ENCODE data around the gene GPR135. TPM values are rescaled to one million over a fixed set of nuclear protein-coding genes. Genes with fewer than 3 reads are reported as not detected.

The GPR135 gene
- total RNA-seq, 1 experiment from 2014 or later, result 5.5 TPM

- no peaks in the 10 kb centered on the region for H3K27me3 Mint-ChIP-seq (ENCODE audit: unreplicated experiment)
- intact Hi-C loops (cut with micrococcal nuclease; ENCODE audit: unreplicated experiment), result no loop called here
- no peaks in the 10 kb centered on the region for H3K36me3 Mint-ChIP-seq (ENCODE audit: insufficient read depth, unreplicated experiment)
- CTCF ChIA-PET, result no interaction called here
- H3K4me1 Mint-ChIP-seq (ENCODE audit: low read depth, unreplicated experiment), result no peaks in the 10 kb centered on the region
- DNase-seq, result no peak
- TF ChIP-seq, protein P1, sequence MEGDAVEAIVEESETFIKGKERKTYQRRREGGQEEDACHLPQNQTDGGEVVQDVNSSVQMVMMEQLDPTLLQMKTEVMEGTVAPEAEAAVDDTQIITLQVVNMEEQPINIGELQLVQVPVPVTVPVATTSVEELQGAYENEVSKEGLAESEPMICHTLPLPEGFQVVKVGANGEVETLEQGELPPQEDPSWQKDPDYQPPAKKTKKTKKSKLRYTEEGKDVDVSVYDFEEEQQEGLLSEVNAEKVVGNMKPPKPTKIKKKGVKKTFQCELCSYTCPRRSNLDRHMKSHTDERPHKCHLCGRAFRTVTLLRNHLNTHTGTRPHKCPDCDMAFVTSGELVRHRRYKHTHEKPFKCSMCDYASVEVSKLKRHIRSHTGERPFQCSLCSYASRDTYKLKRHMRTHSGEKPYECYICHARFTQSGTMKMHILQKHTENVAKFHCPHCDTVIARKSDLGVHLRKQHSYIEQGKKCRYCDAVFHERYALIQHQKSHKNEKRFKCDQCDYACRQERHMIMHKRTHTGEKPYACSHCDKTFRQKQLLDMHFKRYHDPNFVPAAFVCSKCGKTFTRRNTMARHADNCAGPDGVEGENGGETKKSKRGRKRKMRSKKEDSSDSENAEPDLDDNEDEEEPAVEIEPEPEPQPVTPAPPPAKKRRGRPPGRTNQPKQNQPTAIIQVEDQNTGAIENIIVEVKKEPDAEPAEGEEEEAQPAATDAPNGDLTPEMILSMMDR (IDR thresholded peaks at IDR 0.05; ENCODE audit: unreplicated experiment), result no peak
- BruUV-seq (replicated peaks), result no TSS peak
- H3K27ac Mint-ChIP-seq (ENCODE audit: unreplicated experiment), result no peak overlapping the region
- H3K9me3 Mint-ChIP-seq (ENCODE audit: low read depth, unreplicated experiment), result no peaks in the 10 kb centered on the region
- H3K4me3 Mint-ChIP-seq (ENCODE audit: low read depth, unreplicated experiment), result no peak overlapping the region
These were observed 37.3 kb downstream of the GPR135 start for GRCh38 chr14:59427653-59428580.

DNA sequence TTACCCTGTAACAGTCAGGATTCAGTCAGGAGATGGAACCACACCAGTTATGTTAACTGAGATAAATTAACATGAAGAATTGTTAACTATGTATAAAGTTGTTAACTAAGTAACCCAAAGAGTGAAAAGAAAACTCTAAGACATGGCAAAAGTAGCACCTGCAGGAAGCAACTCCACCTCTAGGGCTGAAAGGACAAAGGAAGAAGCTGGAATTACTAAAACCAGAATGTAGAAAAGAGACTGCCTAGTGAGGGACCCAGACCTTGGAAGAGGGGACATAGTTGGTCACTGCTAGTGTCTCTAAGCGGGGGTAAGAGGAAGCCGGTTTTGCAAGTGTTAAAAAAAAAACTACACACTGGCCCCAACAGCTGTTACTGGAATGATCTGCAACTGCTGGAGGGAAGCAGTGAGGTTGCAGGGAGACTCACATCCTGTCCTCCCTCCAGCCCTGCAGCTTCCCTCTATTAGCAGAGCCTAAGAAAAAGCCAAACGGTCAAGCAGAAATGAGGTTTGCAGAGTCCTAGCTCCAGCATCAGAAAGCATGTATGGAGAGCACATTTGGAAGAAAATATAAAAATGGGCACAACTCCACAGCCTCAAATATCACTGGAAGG, 39.8 kb downstream of the GPR135 start:
- intact Hi-C loops (cut with micrococcal nuclease; ENCODE audit: unreplicated experiment), result no loop called here
- H3K27me3 Mint-ChIP-seq (ENCODE audit: unreplicated experiment), result no peaks in the 10 kb centered on the region
- TF ChIP-seq, protein P1 (IDR thresholded peaks at IDR 0.05; ENCODE audit: unreplicated experiment), result no peak

DNA sequence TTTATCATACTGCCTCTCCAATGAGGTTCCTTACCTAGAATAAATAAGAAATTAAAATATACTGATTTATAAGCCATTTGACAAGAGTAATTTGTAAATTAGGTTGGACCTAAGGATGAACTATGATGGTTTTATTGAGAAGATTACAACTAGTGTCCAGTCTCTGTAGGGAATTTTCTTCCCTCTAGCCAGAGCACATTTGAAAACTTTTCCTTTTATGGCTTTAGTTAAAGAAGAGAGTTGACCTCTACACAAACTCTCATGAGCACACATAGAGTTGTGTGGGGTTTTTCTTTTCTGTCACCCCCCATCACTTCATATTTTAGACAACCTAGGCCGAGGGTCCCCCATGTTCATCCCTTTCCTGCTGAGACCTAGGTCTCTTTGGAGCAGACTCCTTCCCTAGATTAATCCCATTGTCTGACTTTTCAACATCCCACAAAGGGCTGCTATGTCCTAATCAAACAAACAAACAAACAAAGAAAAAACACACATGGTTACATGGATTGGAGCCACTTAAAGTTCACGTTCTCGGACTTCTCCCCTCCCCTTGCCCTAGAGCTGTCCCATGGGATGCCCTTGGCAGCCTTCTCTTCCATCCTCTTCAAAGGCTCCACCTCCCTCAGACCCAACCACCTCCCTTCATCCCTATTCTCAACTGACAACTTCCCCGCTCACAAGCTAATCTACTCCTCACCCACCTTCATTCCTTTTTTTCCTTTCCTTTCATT, 40.7 kb downstream of the GPR135 start:
- Mint-ChIP-seq H3K4me3 (ENCODE audit: low read depth, unreplicated experiment) (no peak overlapping the region), H3K27ac (ENCODE audit: unreplicated experiment) (no peak overlapping the region), H3K27me3 (ENCODE audit: unreplicated experiment) (no peaks in the 10 kb centered on the region), H3K36me3 (ENCODE audit: insufficient read depth, unreplicated experiment) (no peaks in the 10 kb centered on the region), H3K4me1 (ENCODE audit: low read depth, unreplicated experiment) (no peaks in the 10 kb centered on the region), H3K9me3 (ENCODE audit: low read depth, unreplicated experiment) (no peaks in the 10 kb centered on the region)
- BruUV-seq (replicated peaks), result no TSS peak
- CTCF ChIA-PET, result no interaction called here
- intact Hi-C loops (cut with micrococcal nuclease; ENCODE audit: unreplicated experiment), result loop anchor here (5.0 kb wide), 1 partner anchor 237 kb away; the partner anchor contains the start of gene DAAM1
- DNase-seq, result no peak
- TF ChIP-seq, protein P1 (IDR thresholded peaks at IDR 0.05; ENCODE audit: unreplicated experiment), result no peak

More for the DNA sequence above, 39.8 kb downstream of the GPR135 start:
- DNase-seq, result no peak
- no TSS peak for BruUV-seq (replicated peaks)
- H3K27ac Mint-ChIP-seq (ENCODE audit: unreplicated experiment), result no peak overlapping the region
- no peaks in the 10 kb centered on the region for H3K9me3 Mint-ChIP-seq (ENCODE audit: low read depth, unreplicated experiment)
- H3K4me1 Mint-ChIP-seq (ENCODE audit: low read depth, unreplicated experiment), result no peaks in the 10 kb centered on the region
- CTCF ChIA-PET, result no interaction called here
- no peaks in the 10 kb centered on the region for H3K36me3 Mint-ChIP-seq (ENCODE audit: insufficient read depth, unreplicated experiment)
- H3K4me3 Mint-ChIP-seq (ENCODE audit: low read depth, unreplicated experiment), result no peak overlapping the region

GRCh38 chr14:59422069-59422881, 42.9 kb downstream of the GPR135 start:
- no TSS peak for BruUV-seq (replicated peaks)

More at GRCh38 chr14:59422069-59422881, 42.9 kb downstream of the GPR135 start:
- intact Hi-C loops (cut with micrococcal nuclease; ENCODE audit: unreplicated experiment), result loop anchor here (2.0 to 5.0 kb wide), 2 partner anchors 235 to 295 kb away; partner anchors contain the start of gene DAAM1
- Mint-ChIP-seq H3K27ac (ENCODE audit: unreplicated experiment) (no peak overlapping the region), H3K9me3 (ENCODE audit: low read depth, unreplicated experiment) (no peaks in the 10 kb centered on the region), H3K4me3 (ENCODE audit: low read depth, unreplicated experiment) (no peak overlapping the region), H3K4me1 (ENCODE audit: low read depth, unreplicated experiment) (no peaks in the 10 kb centered on the region), H3K27me3 (ENCODE audit: unreplicated experiment) (no peaks in the 10 kb centered on the region), H3K36me3 (ENCODE audit: insufficient read depth, unreplicated experiment) (no peaks in the 10 kb centered on the region)
- CTCF ChIA-PET, result interaction anchor here (0.6 kb wide), 1 partner anchor 220 kb away, joined by 4 read pairs; no protein-coding TSS in a partner anchor
- TF ChIP-seq, protein P1 (IDR thresholded peaks at IDR 0.05; ENCODE audit: unreplicated experiment), result no peak
- no peak for DNase-seq

Data from Calu3 (cell line).